WERI-Rb-1 (cell line): ENCODE measurements around the gene HNRNPUL2.

ENCODE experiments used
- DNase-seq: peaks from one replicate; pipeline ENCODE4 v3.0.0-alpha.2; 2020
- H3K27ac ChIP-seq: fragments of 250-450 bp; sonication (Bioruptor Pico); 2 replicates; pipeline ENCODE4 v1.5.1; 2020; ENCODE audit warnings: mild to moderate bottlenecking, moderate library complexity
- H3K27me3 ChIP-seq: fragments of 250-450 bp; sonication (Bioruptor Pico); 2 replicates; pipeline ENCODE4 v1.5.1; 2021; ENCODE audit warnings: mild to moderate bottlenecking, low read depth, moderate library complexity; ENCODE audit not compliant: insufficient read depth, severe bottlenecking
- H3K36me3 ChIP-seq: fragments of 250-450 bp; sonication (Bioruptor Pico); 2 replicates; pipeline ENCODE4 v1.5.1; 2020; ENCODE audit warnings: mild to moderate bottlenecking, moderate library complexity
- H3K4me3 ChIP-seq: 2 replicates; pipeline ENCODE4 v1.5.1; 2011; ENCODE audit warnings: low read depth, mild to moderate bottlenecking, control low read depth, low read length
- H3K9me3 ChIP-seq: fragments of 250-450 bp; sonication (Bioruptor Pico); 2 replicates; pipeline ENCODE4 v1.5.1; 2021; ENCODE audit warnings: mild to moderate bottlenecking, moderate library complexity; ENCODE audit not compliant: severe bottlenecking
- TF ChIP-seq, protein P1 (sequence below): IDR thresholded peaks from 2 replicates; pipeline ENCODE4 v1.5.1; 2011; ENCODE audit warnings: low read depth, mild to moderate bottlenecking, control low read depth, inconsistent platforms, low read length

Gene HNRNPUL2

DNA sequence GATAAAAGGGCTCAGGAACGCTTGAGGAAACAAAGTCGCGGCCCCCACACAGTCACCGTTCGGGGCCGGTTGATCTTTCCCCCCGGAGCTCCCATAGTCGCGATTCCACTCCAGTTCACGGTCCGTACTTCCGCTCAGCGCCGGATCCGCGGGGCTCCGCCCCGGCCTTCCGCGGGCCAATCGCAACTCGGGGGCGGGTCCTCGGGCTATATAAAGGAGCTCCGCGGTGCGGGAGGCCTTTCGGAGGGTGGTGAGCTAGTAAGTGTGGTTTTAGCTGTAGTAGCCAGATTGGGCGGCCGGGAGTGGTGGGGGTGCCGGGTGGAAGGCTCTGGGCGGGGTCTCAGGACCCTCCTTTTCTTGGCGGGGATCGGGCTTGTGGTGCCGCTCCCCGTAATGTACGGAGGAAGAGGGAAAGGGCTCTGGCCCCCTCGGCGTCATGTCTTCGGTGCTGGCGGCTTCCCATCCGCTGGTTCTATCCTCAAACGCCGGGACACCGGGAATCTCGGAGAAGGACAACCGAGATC, 62.1 kb downstream of the HNRNPUL2 start, which contains the start of the genes C11orf98 and CSKMT:
C11orf98 (minus strand) TSS at position 136 of the 524 bp plus-strand sequence; CDS start at position 95, 41 bp downstream.
CSKMT (plus strand) TSS at position 238 of the 524 bp plus-strand sequence. CDS start 568 bp downstream, outside the sequence.
- peak; percentile 96 for DNase-seq
- Histone ChIP-seq H3K4me3 (peak within 1 kb of the TSS; percentile 96), H3K36me3 (peaks cover 56% of the 10 kb centered on the region), H3K27ac (peak within 1 kb of the TSS; percentile 87), H3K9me3 (no peaks in the 10 kb centered on the region), H3K27me3 (no peaks in the 10 kb centered on the region)
- TF ChIP-seq, protein P1, sequence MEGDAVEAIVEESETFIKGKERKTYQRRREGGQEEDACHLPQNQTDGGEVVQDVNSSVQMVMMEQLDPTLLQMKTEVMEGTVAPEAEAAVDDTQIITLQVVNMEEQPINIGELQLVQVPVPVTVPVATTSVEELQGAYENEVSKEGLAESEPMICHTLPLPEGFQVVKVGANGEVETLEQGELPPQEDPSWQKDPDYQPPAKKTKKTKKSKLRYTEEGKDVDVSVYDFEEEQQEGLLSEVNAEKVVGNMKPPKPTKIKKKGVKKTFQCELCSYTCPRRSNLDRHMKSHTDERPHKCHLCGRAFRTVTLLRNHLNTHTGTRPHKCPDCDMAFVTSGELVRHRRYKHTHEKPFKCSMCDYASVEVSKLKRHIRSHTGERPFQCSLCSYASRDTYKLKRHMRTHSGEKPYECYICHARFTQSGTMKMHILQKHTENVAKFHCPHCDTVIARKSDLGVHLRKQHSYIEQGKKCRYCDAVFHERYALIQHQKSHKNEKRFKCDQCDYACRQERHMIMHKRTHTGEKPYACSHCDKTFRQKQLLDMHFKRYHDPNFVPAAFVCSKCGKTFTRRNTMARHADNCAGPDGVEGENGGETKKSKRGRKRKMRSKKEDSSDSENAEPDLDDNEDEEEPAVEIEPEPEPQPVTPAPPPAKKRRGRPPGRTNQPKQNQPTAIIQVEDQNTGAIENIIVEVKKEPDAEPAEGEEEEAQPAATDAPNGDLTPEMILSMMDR: no peak

DNA sequence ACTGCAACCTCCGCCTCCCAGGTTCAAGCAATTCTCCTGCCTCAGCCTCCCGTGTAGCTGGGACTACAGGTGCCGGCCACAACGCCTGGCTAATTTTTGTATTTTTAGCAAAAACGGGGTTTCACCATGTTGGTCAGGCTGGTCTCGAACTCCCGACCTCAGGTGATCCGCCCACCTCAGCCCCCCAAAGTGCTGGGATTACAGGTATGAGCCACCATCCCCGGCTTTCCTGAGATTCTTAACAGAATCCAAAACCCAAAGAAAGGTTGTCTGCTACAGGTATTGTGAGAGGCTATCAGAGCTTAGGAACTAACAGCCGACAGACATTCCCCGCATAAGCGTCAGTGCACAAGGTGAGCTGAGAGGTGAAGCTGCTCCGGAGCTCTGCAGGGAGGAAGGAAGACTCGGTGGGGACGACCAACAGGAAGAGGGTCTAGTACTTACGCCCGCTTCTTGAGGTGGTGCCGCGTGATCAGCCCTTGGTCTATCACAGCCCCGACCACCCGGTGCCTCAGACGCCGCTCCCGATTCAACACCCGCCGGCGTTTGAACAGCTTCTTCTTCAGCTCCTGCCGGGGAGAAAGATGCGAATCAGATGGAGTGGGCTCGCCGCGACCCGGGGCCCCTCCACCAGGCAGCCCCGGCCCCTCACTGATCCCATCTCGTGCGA, 62.7 kb downstream of the HNRNPUL2 start:
- peak; percentile 56 for DNase-seq
- Histone ChIP-seq H3K36me3 (peaks cover 56% of the 10 kb centered on the region), H3K4me3 (peak overlapping the region; percentile 96), H3K9me3 (no peaks in the 10 kb centered on the region), H3K27ac (peak overlapping the region; percentile 87), H3K27me3 (no peaks in the 10 kb centered on the region)
- TF ChIP-seq, protein P1: no peak
